HEK293 (cell line): ENCODE data around the gene FCHO1.

Experiments
- CTCF ChIA-PET: fragments of 350-600 bp; formaldehyde crosslinking; extraction: SDS; loops from one replicate; lab custom pipeline; 2021; ENCODE audit warnings: antibody characterized with exemption; lab: Yijun Ruan, JAX
- POLR2A ChIA-PET: fragments of 300-600 bp; formaldehyde crosslinking; extraction: SDS; loops from one replicate; lab custom pipeline; 2020; ENCODE audit warnings: antibody characterized with exemption, inconsistent platforms; lab: Yijun Ruan, JAX
- H3K27ac ChIP-seq: fragments of 200-500 bp; sonication (Bioruptor generic); 2 replicates; pipeline ENCODE4 v1.5.1; 2014; ENCODE audit warnings: low read depth, low read length, control low read depth, inconsistent platforms; ENCODE audit errors: extremely low read depth
- H3K36me3 ChIP-seq, 2 experiments: fragments of 200-500 bp in 1 of 2; sonication (Bioruptor generic) in 1 of 2; 1 replicate in 1 of 2; 2 replicates in 1 of 2; pipeline ENCODE4 v1.5.1; 2014 to 2017; ENCODE audit warnings: inconsistent platforms in 2 of 2, low read length in 2 of 2; ENCODE audit not compliant: control insufficient read depth in 2 of 2, insufficient read depth in 1 of 2
- H3K4me1 ChIP-seq: fragments of 200-500 bp; sonication (Bioruptor generic); 2 replicates; pipeline ENCODE4 v1.5.1; 2014; ENCODE audit warnings: mild to moderate bottlenecking, low read length, inconsistent platforms; ENCODE audit not compliant: control insufficient read depth, insufficient read depth
- H3K4me3 ChIP-seq: 2 replicates; pipeline ENCODE4 v1.5.1; 2011; ENCODE audit warnings: low read depth, mild to moderate bottlenecking, control low read depth, low read length, moderate library complexity
- H3K9me3 ChIP-seq: fragments of 200-500 bp; sonication (Bioruptor generic); 2 replicates; pipeline ENCODE4 v1.5.1; 2014; ENCODE audit warnings: low read depth, low read length, inconsistent platforms; ENCODE audit not compliant: control insufficient read depth, insufficient read depth
- HOXD13 ChIP-seq: sonication (generic); formaldehyde crosslinking; IDR thresholded peaks from 2 replicates; pipeline ENCODE4 v1.8.0; 2022; ENCODE audit warnings: missing genetic modification reagents, borderline replicate concordance
- KLF1 ChIP-seq: fragments of 450-650 bp; formaldehyde crosslinking; IDR thresholded peaks from 2 replicates; pipeline ENCODE4 v1.5.1; 2016; ENCODE audit warnings: missing biosample characterization, missing genetic modification characterization
- KLF10 ChIP-seq: fragments of 450-650 bp; IDR thresholded peaks from 2 replicates; pipeline ENCODE4 v1.5.1; 2018; ENCODE audit warnings: missing biosample characterization, mild to moderate bottlenecking, missing genetic modification characterization
- OVOL3 ChIP-seq: fragments of 450-650 bp; formaldehyde crosslinking; IDR thresholded peaks from 2 replicates; pipeline ENCODE4 v1.5.1; 2016; ENCODE audit warnings: missing biosample characterization, missing genetic modification characterization
- SCRT2 ChIP-seq: fragments of 450-650 bp; formaldehyde crosslinking; IDR thresholded peaks from 2 replicates; pipeline ENCODE4 v1.5.1; 2016; ENCODE audit warnings: missing biosample characterization, missing genetic modification characterization
- TCF7L2 ChIP-seq: IDR thresholded peaks from 2 replicates; pipeline ENCODE4 v1.6.1; 2011; ENCODE audit warnings: low read depth, mild to moderate bottlenecking, inconsistent platforms, low read length, moderate library complexity, borderline replicate concordance
- ZBTB7A ChIP-seq: fragments of 450-650 bp; formaldehyde crosslinking; IDR thresholded peaks from 2 replicates; pipeline ENCODE4 v1.5.1; 2016; ENCODE audit warnings: low read depth, missing biosample characterization, missing genetic modification characterization
- ZIC2 ChIP-seq: fragments of 450-650 bp; formaldehyde crosslinking; IDR thresholded peaks from 2 replicates; pipeline ENCODE4 v1.5.1; 2016; ENCODE audit warnings: missing biosample characterization, missing genetic modification characterization
- ZNF157 ChIP-seq: fragments of 450-650 bp; formaldehyde crosslinking; IDR thresholded peaks from 2 replicates; pipeline ENCODE4 v1.5.1; 2016; ENCODE audit warnings: missing biosample characterization, missing genetic modification characterization
- ZNF37A ChIP-seq: fragments of 450-650 bp; IDR thresholded peaks from 2 replicates; pipeline ENCODE4 v1.5.1; 2018; ENCODE audit warnings: missing biosample characterization, missing genetic modification characterization
- ZNF391 ChIP-seq: fragments of 450-650 bp; formaldehyde crosslinking; IDR thresholded peaks from 2 replicates; pipeline ENCODE4 v1.5.1; 2016; ENCODE audit warnings: low read depth, missing biosample characterization, missing genetic modification characterization, borderline replicate concordance
- ZNF623 ChIP-seq: fragments of 450-650 bp; formaldehyde crosslinking; IDR thresholded peaks from 2 replicates; pipeline ENCODE4 v1.5.1; 2016; ENCODE audit warnings: missing biosample characterization, missing genetic modification characterization
- ZNF670 ChIP-seq: fragments of 450-650 bp; formaldehyde crosslinking; IDR thresholded peaks from 2 replicates; pipeline ENCODE4 v1.5.1; 2016; ENCODE audit warnings: missing biosample characterization, missing genetic modification characterization, low read depth
- ZNF768 ChIP-seq: fragments of 450-650 bp; formaldehyde crosslinking; IDR thresholded peaks from 2 replicates; pipeline ENCODE4 v1.5.1; 2018; ENCODE audit warnings: missing biosample characterization, mild to moderate bottlenecking, missing genetic modification characterization
- ZNF791 ChIP-seq: fragments of 450-650 bp; formaldehyde crosslinking; IDR thresholded peaks from 2 replicates; pipeline ENCODE4 v1.5.1; 2016; ENCODE audit warnings: missing biosample characterization, missing genetic modification characterization
- TF ChIP-seq, protein P1 (sequence below): fragments of 450-650 bp; formaldehyde crosslinking; IDR thresholded peaks from 2 replicates; pipeline ENCODE4 v1.5.1; 2016; ENCODE audit warnings: missing biosample characterization, missing genetic modification characterization
- TF ChIP-seq, protein P2 (sequence below): fragments of 450-650 bp; formaldehyde crosslinking; IDR thresholded peaks from 2 replicates; pipeline ENCODE4 v1.5.1; 2016; ENCODE audit warnings: missing biosample characterization, missing genetic modification characterization

The FCHO1 gene

DNA sequence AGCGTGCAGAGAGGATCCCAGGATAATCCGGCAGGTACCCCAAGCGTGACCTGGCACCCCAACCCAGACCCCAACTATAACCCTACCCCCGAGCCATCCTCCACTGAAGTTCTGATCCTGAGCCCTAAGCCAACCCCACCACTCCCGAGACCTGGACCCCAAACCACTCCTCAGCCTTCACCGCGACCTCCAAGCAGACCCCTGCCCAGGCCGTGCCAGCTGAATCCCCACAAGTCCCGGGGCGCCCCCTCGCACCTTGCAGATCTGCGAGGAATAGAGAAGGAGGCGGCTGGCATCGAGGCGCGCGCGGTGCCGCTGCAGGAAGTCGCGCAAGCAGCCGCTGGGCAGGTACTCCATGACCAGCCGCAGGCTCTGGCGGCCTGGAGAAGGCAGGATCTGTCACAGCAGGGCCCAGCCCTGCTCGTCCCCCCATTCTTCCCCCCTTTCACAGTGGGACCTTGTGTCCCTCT is 80.2 kb downstream of the FCHO1 start:
- TF ChIP-seq HOXD13 (CRISPR knock-in tag) (no peak), ZNF791 (tag by site-specific recombination) (no peak), SCRT2 (tag by site-specific recombination) (no peak), ZNF623 (tag by site-specific recombination) (no peak), TCF7L2 (no peak), ZIC2 (tag by site-specific recombination) (no peak)
- TF ChIP-seq, protein P1, sequence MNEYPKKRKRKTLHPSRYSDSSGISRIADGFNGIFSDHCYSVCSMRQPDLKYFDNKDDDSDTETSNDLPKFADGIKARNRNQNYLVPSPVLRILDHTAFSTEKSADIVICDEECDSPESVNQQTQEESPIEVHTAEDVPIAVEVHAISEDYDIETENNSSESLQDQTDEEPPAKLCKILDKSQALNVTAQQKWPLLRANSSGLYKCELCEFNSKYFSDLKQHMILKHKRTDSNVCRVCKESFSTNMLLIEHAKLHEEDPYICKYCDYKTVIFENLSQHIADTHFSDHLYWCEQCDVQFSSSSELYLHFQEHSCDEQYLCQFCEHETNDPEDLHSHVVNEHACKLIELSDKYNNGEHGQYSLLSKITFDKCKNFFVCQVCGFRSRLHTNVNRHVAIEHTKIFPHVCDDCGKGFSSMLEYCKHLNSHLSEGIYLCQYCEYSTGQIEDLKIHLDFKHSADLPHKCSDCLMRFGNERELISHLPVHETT (tag by site-specific recombination), result no peak
- TF ChIP-seq, protein P2, sequence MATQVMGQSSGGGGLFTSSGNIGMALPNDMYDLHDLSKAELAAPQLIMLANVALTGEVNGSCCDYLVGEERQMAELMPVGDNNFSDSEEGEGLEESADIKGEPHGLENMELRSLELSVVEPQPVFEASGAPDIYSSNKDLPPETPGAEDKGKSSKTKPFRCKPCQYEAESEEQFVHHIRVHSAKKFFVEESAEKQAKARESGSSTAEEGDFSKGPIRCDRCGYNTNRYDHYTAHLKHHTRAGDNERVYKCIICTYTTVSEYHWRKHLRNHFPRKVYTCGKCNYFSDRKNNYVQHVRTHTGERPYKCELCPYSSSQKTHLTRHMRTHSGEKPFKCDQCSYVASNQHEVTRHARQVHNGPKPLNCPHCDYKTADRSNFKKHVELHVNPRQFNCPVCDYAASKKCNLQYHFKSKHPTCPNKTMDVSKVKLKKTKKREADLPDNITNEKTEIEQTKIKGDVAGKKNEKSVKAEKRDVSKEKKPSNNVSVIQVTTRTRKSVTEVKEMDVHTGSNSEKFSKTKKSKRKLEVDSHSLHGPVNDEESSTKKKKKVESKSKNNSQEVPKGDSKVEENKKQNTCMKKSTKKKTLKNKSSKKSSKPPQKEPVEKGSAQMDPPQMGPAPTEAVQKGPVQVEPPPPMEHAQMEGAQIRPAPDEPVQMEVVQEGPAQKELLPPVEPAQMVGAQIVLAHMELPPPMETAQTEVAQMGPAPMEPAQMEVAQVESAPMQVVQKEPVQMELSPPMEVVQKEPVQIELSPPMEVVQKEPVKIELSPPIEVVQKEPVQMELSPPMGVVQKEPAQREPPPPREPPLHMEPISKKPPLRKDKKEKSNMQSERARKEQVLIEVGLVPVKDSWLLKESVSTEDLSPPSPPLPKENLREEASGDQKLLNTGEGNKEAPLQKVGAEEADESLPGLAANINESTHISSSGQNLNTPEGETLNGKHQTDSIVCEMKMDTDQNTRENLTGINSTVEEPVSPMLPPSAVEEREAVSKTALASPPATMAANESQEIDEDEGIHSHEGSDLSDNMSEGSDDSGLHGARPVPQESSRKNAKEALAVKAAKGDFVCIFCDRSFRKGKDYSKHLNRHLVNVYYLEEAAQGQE (tag by site-specific recombination), result no peak
- Histone ChIP-seq H3K4me3 (peak overlapping the region; percentile 26; the same call in 1 of the 2 replicates), H3K4me1 (no peaks in the 10 kb centered on the region), H3K36me3 (no peaks in the 10 kb centered on the region), H3K9me3 (no peaks in the 10 kb centered on the region), H3K27ac (no peak overlapping the region)
- CTCF ChIA-PET, result interaction anchor here (0.8 to 1.2 kb wide), 3 partner anchors 11 to 48 kb away, joined by 3 to 5 read pairs (median 4); partner anchors contain the start of gene RPL18A
- POLR2A ChIA-PET, result interaction anchor here (0.7 to 1.6 kb wide), 6 partner anchors 28 to 412 kb away, joined by 3 to 13 read pairs (median 4); partner anchors contain the start of genes CCDC124, MAP1S and RPL18A

DNA sequence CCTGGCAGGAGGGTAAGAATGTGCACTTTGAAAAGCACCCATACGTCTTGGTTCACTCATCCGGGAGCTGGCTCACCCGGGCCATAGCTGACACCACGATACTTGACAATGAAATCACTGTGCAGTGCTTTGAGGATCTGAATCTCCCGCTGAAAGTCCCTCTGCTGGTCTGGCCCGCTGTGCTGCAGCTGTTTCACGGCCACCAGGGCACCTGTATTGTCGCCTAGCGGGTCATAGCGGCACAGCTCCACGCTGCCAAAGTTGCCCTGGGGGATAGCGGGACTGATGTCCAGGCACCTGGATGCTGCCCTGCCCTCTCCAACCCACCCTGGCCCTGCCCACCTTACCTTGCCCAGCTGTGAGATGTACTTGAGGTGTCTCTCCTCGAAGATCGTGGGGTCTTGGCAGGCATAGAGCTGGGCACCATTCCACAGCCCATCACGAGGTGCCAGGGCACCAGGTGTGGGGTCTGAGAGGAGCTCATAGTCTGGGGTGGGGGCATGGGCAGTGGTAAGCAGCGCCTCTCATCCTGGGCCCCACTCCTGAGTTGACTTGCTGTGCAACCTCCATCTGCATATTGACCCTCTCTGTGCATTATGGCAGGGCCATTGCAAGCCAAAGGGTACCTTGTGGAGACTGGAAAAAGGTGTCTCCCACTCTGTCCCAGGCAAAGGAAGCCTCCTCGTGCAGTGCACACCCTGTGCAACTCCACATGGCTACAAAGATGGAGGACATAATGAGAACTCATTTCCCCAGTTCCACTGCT is 81.3 kb downstream of the FCHO1 start:
- H3K27ac ChIP-seq, result no peak overlapping the region
- H3K4me3 ChIP-seq, result no peak overlapping the region
- TF ChIP-seq ZNF768 (tag by site-specific recombination) (peak; percentile 58; the same call in 1 of the 2 replicates), ZNF157 (tag by site-specific recombination) (no peak)
- TF ChIP-seq, all 188 proteins: peak for 1
- ChIA-PET POLR2A (interaction anchor here (0.6 kb wide), 1 partner anchor 71 kb away, joined by 3 read pairs; no protein-coding TSS in a partner anchor), CTCF (interaction anchor here (0.7 to 0.9 kb wide), 3 partner anchors 10 to 48 kb away, joined by 3 to 4 read pairs (median 3); partner anchors contain the start of gene RPL18A)
- H3K4me1 ChIP-seq, result no peaks in the 10 kb centered on the region
- no peaks in the 10 kb centered on the region for H3K36me3 ChIP-seq
- no peaks in the 10 kb centered on the region for H3K9me3 ChIP-seq

DNA sequence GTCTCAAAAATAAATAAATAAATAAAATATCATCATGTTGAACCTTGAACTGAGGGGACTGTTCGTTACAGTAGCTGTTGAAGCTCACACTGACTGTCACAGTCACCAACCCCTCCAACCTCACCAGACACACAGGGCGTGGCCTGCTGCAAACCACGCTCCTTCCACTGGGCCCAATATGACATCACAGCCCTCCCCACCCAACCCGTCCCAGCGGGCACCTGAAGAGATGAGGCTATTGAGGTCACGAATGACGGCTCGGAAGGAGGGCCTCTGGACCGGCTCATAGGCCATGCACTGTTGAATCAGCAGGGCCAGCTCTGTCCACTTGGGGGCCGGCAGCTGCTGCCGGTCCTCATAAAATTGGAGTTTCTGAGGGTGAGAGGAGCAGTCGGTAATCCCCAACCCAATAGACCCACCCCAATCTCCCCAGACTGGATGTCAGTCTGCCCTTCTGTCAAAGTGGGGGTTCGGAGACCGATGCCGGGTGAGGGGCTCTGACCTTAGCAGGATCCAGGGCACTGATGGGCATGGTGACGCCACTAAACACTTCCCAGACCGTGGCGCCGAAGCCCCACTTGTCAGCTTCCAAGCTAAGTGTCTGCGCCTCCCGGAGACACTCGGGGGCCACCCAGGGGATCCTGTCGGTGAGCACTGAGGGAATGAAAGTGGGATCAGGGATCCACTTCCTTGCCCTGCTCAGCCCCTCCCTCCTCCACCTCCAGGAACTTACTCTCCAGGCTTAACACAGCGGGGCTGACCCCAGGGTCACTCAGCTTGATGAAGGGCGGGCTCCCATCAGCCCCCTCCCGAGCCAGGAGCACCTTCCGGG is 83.3 kb downstream of the FCHO1 start:
- TF ChIP-seq ZBTB7A (tag by site-specific recombination) (no peak), ZNF391 (tag by site-specific recombination) (no peak), ZNF37A (no peak), KLF10 (tag by site-specific recombination) (no peak), KLF1 (0 out of 2 replicates have a peak, but pooled peaks have one; percentile 29), ZIC2 (tag by site-specific recombination) (peak; percentile 14; the same call in 1 of the 2 replicates), OVOL3 (no peak), ZNF670 (tag by site-specific recombination) (no peak)
- TF ChIP-seq, all 188 proteins: peak for 2
- no peaks in the 10 kb centered on the region for H3K4me1 ChIP-seq
- no peak overlapping the region for H3K27ac ChIP-seq
- H3K9me3 ChIP-seq, result no peaks in the 10 kb centered on the region
- CTCF ChIA-PET, result interaction anchor here (0.5 to 1.2 kb wide), 4 partner anchors 22 to 436 kb away, joined by 3 to 6 read pairs (median 4); partner anchors contain the start of gene RPL18A
- POLR2A ChIA-PET, result interaction anchor here (1.7 kb wide), 1 partner anchor 25 kb away, joined by 4 read pairs; the partner anchor contains the start of gene RPL18A
- H3K36me3 ChIP-seq, result no peaks in the 10 kb centered on the region
- no peak overlapping the region for H3K4me3 ChIP-seq
